IMR-90 (cell line): Measurements from ENCODE around the gene BAIAP2. TPM values are rescaled to one million over a fixed set of nuclear protein-coding genes. Genes with fewer than 3 reads are reported as not detected.

Experiments used
- ATAC-seq: fragments of 200-7000 bp; cut with Tn5 transposase; 2 replicates; pipeline ENCODE4 v1.9.1; 2020; ENCODE audit warnings: low read depth, mild to moderate bottlenecking, moderate library complexity
- BruUV-seq: library from RNA; stranded (reverse); fragments of 400-500 nt; replicated peaks from 2 replicates; lab custom pipeline; 2021; lab: Mats Ljungman, UMichigan
- CTCF ChIA-PET: fragments of 300-600 bp; formaldehyde crosslinking; extraction: SDS; loops from one replicate; lab custom pipeline; 2021; ENCODE audit warnings: antibody characterized with exemption; lab: Yijun Ruan, JAX
- POLR2A ChIA-PET: fragments of 300-600 bp; sonication (Branson Sonifier 250); formaldehyde crosslinking; loops from one replicate; lab custom pipeline; 2022; ENCODE audit warnings: antibody characterized with exemption; ENCODE audit not compliant: unreplicated experiment; lab: Charles Lee
- DNase-seq: peaks from one replicate; pipeline ENCODE4 v3.0.0; 2013
- H2AFZ ChIP-seq: replicated peaks from 2 replicates; pipeline ENCODE3; 2013; ENCODE audit warnings: low read length, mild to moderate bottlenecking; ENCODE audit not compliant: poor library complexity
- H2AK5ac ChIP-seq: 2 replicates; pipeline ENCODE4 v1.6.1; 2013; ENCODE audit warnings: low read depth, low read length, inconsistent platforms
- H2AK9ac ChIP-seq: replicated peaks from 2 replicates; pipeline ENCODE3; 2013; ENCODE audit warnings: mild to moderate bottlenecking, low read depth, low read length, moderate library complexity; ENCODE audit not compliant: poor library complexity
- H2BK120ac ChIP-seq: 2 replicates; pipeline ENCODE4 v1.6.1; 2013; ENCODE audit warnings: low read depth, low read length, inconsistent platforms
- H2BK15ac ChIP-seq: 3 replicates; pipeline ENCODE4 v1.6.1; 2013; ENCODE audit warnings: low read depth, low read length, inconsistent platforms
- H2BK20ac ChIP-seq: 2 replicates; pipeline ENCODE4 v1.6.1; 2013; ENCODE audit warnings: low read depth, mild to moderate bottlenecking, inconsistent platforms, low read length, moderate library complexity
- H2BK5ac ChIP-seq: 2 replicates; pipeline ENCODE4 v1.6.1; 2013; ENCODE audit warnings: mild to moderate bottlenecking, low read depth, low read length, inconsistent platforms; ENCODE audit not compliant: poor library complexity, severe bottlenecking
- H3K14ac ChIP-seq: replicated peaks from 2 replicates; pipeline ENCODE4 v1.6.1; 2013; ENCODE audit warnings: low read depth, low read length, inconsistent platforms
- H3K18ac ChIP-seq: 2 replicates; pipeline ENCODE4 v1.6.1; 2013; ENCODE audit warnings: low read depth, low read length, control low read depth
- H3K23ac ChIP-seq: 2 replicates; pipeline ENCODE4 v1.6.1; 2013; ENCODE audit warnings: low read depth, low read length, inconsistent platforms
- H3K27ac ChIP-seq: 2 replicates; pipeline ENCODE4 v1.5.1; 2013; ENCODE audit warnings: mild to moderate bottlenecking, control low read depth, low read length; ENCODE audit not compliant: insufficient read depth
- H3K27me3 ChIP-seq: 2 replicates; pipeline ENCODE4 v1.6.1; 2013; ENCODE audit warnings: low read length; ENCODE audit not compliant: control insufficient read depth, insufficient read depth
- H3K36me3 ChIP-seq: 2 replicates; pipeline ENCODE4 v1.6.1; 2013; ENCODE audit warnings: low read length, mixed read lengths; ENCODE audit not compliant: control insufficient read depth, insufficient read depth
- H3K4ac ChIP-seq: 2 replicates; pipeline ENCODE4 v1.6.1; 2013; ENCODE audit warnings: low read depth, low read length, inconsistent platforms
- H3K4me1 ChIP-seq: 2 replicates; pipeline ENCODE4 v1.6.1; 2013; ENCODE audit warnings: low read length, mixed read lengths; ENCODE audit not compliant: control insufficient read depth, insufficient read depth
- H3K4me2 ChIP-seq: 2 replicates; pipeline ENCODE4 v1.6.1; 2013; ENCODE audit warnings: low read depth, mild to moderate bottlenecking, control low read depth, low read length, moderate library complexity
- H3K4me3 ChIP-seq: 2 replicates; pipeline ENCODE4 v1.5.1; 2013; ENCODE audit warnings: low read depth, mild to moderate bottlenecking, control low read depth, low read length, moderate library complexity; ENCODE audit not compliant: insufficient read depth
- H3K56ac ChIP-seq: 2 replicates; pipeline ENCODE4 v1.6.1; 2013; ENCODE audit warnings: low read length, inconsistent platforms; ENCODE audit not compliant: insufficient read depth; ENCODE audit errors: extremely low read depth
- H3K79me1 ChIP-seq, 2 experiments: 2 replicates each; pipeline ENCODE4 v1.6.1; 2013; ENCODE audit warnings: low read length in 2 of 2, inconsistent platforms in 1 of 2, low read depth in 1 of 2
- H3K9ac ChIP-seq: 2 replicates; pipeline ENCODE4 v1.6.1; 2013; ENCODE audit warnings: low read depth, low read length, control low read depth
- H3K9me1 ChIP-seq: 2 replicates; pipeline ENCODE4 v1.6.1; 2013; ENCODE audit warnings: low read length, inconsistent platforms; ENCODE audit not compliant: insufficient read depth
- H3K9me3 ChIP-seq: 2 replicates; pipeline ENCODE4 v1.6.1; 2013; ENCODE audit warnings: low read length; ENCODE audit not compliant: control insufficient read depth, insufficient read depth
- H4K20me1 ChIP-seq: 2 replicates; pipeline ENCODE4 v1.6.1; 2013; ENCODE audit warnings: low read length, inconsistent platforms; ENCODE audit not compliant: insufficient read depth
- H4K5ac ChIP-seq: 2 replicates; pipeline ENCODE4 v1.6.1; 2013; ENCODE audit warnings: mild to moderate bottlenecking, low read depth, low read length, control low read depth
- H4K8ac ChIP-seq, 2 experiments: 2 replicates each; pipeline ENCODE4 v1.6.1; 2013; ENCODE audit warnings: low read depth in 2 of 2, low read length in 2 of 2, control low read depth in 1 of 2, inconsistent platforms in 1 of 2
- H4K91ac ChIP-seq: 2 replicates; pipeline ENCODE4 v1.6.1; 2013; ENCODE audit warnings: low read depth, low read length, inconsistent platforms; ENCODE audit not compliant: insufficient read depth
- MXI1 ChIP-seq: IDR thresholded peaks from 2 replicates; pipeline ENCODE4 v1.6.1; 2012; ENCODE audit warnings: low read depth, mild to moderate bottlenecking, low read length, moderate library complexity, borderline replicate concordance
- POLR2A ChIP-seq: IDR thresholded peaks from 2 replicates; pipeline ENCODE4 v1.6.1; 2012; ENCODE audit warnings: mild to moderate bottlenecking, low read depth, low read length
- WGBS, 2 experiments: methylation state at CpG; one replicate each; pipeline versions ENCODE4 v1.1.5 to v1.1.7; 2013; ENCODE audit warnings: missing lambda C conversion rate in 2 of 2; ENCODE audit not compliant: insufficient read length in 1 of 2; ENCODE audit errors: extremely low coverage in 2 of 2; 5-methylcytosine and 5-hydroxymethylcytosine counted together
- dilution Hi-C: fragments of 300-500 bp; cut with HindIII; formaldehyde crosslinking; loops from one replicate; pipeline ENCODE4 v1.14.3; 2018; ENCODE audit warnings: low sequenced_read_pairs; ENCODE audit not compliant: unreplicated experiment
- in situ Hi-C: fragments of 300-500 bp; cut with MboI; formaldehyde crosslinking; loops from 3 replicates; pipeline ENCODE4 v1.14.3; 2019; ENCODE audit warnings: low sequenced_read_pairs, inconsistent platforms, mixed read lengths
- intact Hi-C: fragments of 100-400 bp; cut with micrococcal nuclease; formaldehyde crosslinking; loops from 2 replicates; pipeline ENCODE4 v1.10.0; 2022
- polyA plus RNA-seq, 3 experiments: library from polyadenylated mRNA; depleted of rRNA; stranded (reverse); fragments of >200 nt; gene quantifications; 2 replicates each; pipeline ENCODE4 v1.2.3, GENCODE V29; 2012; ENCODE audit warnings: low replicate concordance in 1 of 3
- total RNA-seq: library from RNA; depleted of rRNA; stranded (reverse); fragments of >200 nt; gene quantifications from 2 replicates; pipeline ENCODE4 v1.2.3, GENCODE V29; 2012

Gene BAIAP2
- total and polyA plus RNA-seq, 2 of the 4 experiments (the other 2 are of a cell fraction): 18.3 to 32.6 TPM

DNA sequence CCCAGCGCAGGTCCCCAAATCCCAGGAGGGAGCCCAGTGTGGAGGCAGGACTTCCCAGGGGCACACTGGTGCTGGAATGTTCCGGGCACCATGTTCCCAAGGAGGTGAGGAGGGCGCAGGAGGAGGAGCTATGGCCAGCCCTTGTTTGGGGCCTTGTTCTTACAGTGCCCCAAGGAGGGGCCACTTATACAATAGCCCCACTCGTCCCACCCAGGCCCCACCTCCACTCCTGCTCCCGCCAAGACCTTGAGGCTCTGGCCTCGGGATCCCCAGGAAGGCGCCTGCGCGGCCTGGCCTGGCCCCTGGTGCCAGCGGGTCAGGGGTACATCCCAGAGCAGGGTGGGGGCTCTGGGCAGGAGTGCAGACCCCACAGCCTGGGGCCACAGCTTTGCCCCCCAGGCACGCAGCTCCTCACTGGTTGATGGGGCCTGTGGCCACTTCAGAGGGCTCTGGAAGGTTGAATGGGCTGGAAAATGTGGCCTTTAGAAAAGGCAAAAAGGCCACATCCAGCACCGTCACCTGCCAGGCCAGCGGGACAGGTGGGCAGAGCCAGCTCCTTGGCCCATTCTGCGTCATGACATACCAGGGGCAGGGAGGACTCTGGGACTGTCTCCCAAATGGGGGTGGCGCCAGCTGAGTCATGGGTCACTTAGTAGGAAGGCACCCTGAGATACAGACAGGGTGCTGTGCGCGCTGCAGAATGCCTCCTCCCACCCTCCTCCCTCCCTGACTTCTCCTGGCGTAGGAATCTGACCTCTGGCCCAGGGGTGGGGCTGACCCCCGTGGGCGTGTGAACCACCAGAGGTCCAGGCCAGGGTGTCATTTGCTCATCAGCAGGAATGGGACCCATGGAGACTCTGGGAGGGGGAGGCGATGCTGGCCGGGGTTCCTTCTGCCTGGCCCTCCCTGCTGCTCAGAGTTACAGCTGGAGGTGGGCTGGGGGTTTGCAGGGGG lies 98.1 kb downstream of the BAIAP2 start:
- Histone ChIP-seq H3K23ac (no peak overlapping the region), H2AK5ac (no peak overlapping the region), H2BK5ac (no peak overlapping the region), H4K5ac (no peak overlapping the region), H2AK9ac (no peak overlapping the region), H3K79me1 (no peaks in the 10 kb centered on the region), H3K18ac (no peak overlapping the region), H3K9me3 (no peaks in the 10 kb centered on the region), H3K27ac (no peak overlapping the region), H3K9me1 (no peaks in the 10 kb centered on the region), H3K4me1 (no peaks in the 10 kb centered on the region), H3K4ac (no peak overlapping the region), H3K9ac (no peak overlapping the region), H3K14ac (no peak overlapping the region), H4K20me1 (no peaks in the 10 kb centered on the region), H2AFZ (no peak overlapping the region), H3K4me2 (no peak overlapping the region), H3K56ac (no peak overlapping the region), H3K27me3 (peaks cover 21% of the 10 kb centered on the region; the same call in 1 of the 2 replicates), H2BK120ac (no peak overlapping the region), H4K91ac (no peak overlapping the region), H3K36me3 (no peaks in the 10 kb centered on the region), H3K4me3 (no peak overlapping the region), H2BK20ac (no peak overlapping the region), H2BK15ac (no peak overlapping the region), H4K8ac (no peak overlapping the region)
- ATAC-seq (no peak), DNase-seq (no peak)
- TF ChIP-seq MXI1: no peak
- no peak for TF ChIP-seq POLR2A
- POLR2A ChIA-PET: no interaction called here
- BruUV-seq: no TSS peak
- intact Hi-C loops: no loop called here
- in situ Hi-C loops: no loop called here
- CTCF ChIA-PET: no interaction called here
- WGBS, 2 experiments: 67% methylated on average over 3 of the region's 22 CpGs; no CpG with 5 or more reads in 1 of the 2 experiments
- dilution Hi-C loops: no loop called here
